GM21360 (cell line): Measurements from ENCODE around the gene C2CD4C.
"Not testable (repeated sequence)": the region's sequence is repeated elsewhere in the genome, so short reads cannot be mapped to it uniquely, and the experiment has no call there.

Source experiments
- ATAC-seq: cut with Tn5 transposase; IDR thresholded peaks from one replicate; pipeline ENCODE4 v1.9.1; 2021; ENCODE audit warnings: mild to moderate bottlenecking, moderate library complexity; ENCODE audit not compliant: unreplicated experiment

The C2CD4C gene

GRCh38 chr19:439167-439900 is 30.4 kb upstream of the C2CD4C start:
- no peak for ATAC-seq

GRCh38 chr19:438416-438958 is 29.5 kb upstream of the C2CD4C start:
- ATAC-seq: no peak

- ATAC-seq: no peak
These were observed 28.1 kb upstream of the C2CD4C start for GRCh38 chr19:437041-437440.

GRCh38 chr19:436413-436950 is 27.5 kb upstream of the C2CD4C start:
- ATAC-seq: no peak

GRCh38 chr19:435707-436412 is 26.9 kb upstream of the C2CD4C start:
- no peak for ATAC-seq

- no peak for ATAC-seq
These were observed 26.2 kb upstream of the C2CD4C start for GRCh38 chr19:435056-435706.

GRCh38 chr19:434152-434960 is 25.4 kb upstream of the C2CD4C start:
- ATAC-seq: no peak

- no peak for ATAC-seq
These were observed 21.8 kb upstream of the C2CD4C start for GRCh38 chr19:430701-431100.

- ATAC-seq: no peak
These were observed 19.2 kb upstream of the C2CD4C start for GRCh38 chr19:428149-428548.

GRCh38 chr19:427675-428074 is 18.7 kb upstream of the C2CD4C start:
- not testable (repeated sequence) for ATAC-seq

GRCh38 chr19:426725-427445 is 17.9 kb upstream of the C2CD4C start:
- ATAC-seq: no peak

GRCh38 chr19:425056-425455 is 16.1 kb upstream of the C2CD4C start:
- no peak for ATAC-seq

GRCh38 chr19:424546-424945 is 15.6 kb upstream of the C2CD4C start:
- ATAC-seq: no peak

GRCh38 chr19:423691-424466 is 14.9 kb upstream of the C2CD4C start:
- ATAC-seq: no peak

GRCh38 chr19:422917-423226 is 13.9 kb upstream of the C2CD4C start:
- ATAC-seq: not testable (repeated sequence)

GRCh38 chr19:422213-422916 is 13.4 kb upstream of the C2CD4C start:
- no peak for ATAC-seq

- ATAC-seq: no peak
These were observed 11.0 kb upstream of the C2CD4C start for GRCh38 chr19:419721-420515.
